NCI-H1417 treated with DMSO at 0.1 percent for 48 hours (cell line): Measurements from ENCODE around the gene NHS.

Experiments
- DNase-seq: peaks from one replicate; lab custom pipeline; 2025; lab: John Stamatoyannopoulos, UW

Gene NHS

GRCh38 chrX:17736478-17736855, 361.5 kb downstream of the NHS start:
- DNase-seq, result no peak

- DNase-seq, result peak; percentile 96
Observed at GRCh38 chrX:17736856-17737709, 362.1 kb downstream of the NHS start, which contains the start of gene SCML1. TSS of gene SCML1 (plus strand) at chrX:17737493. CDS start at chrX:17744187, 6,694 bp downstream.

GRCh38 chrX:17737710-17737985, 362.6 kb downstream of the NHS start:
- DNase-seq, result no peak

GRCh38 chrX:17737986-17738713, 363.1 kb downstream of the NHS start:
- DNase-seq, result no peak

- no peak for DNase-seq
Observed at GRCh38 chrX:17738737-17739535, 363.9 kb downstream of the NHS start.

- DNase-seq, result no peak
Observed at GRCh38 chrX:17740137-17741122, 365.4 kb downstream of the NHS start.

GRCh38 chrX:17741123-17741511, 366.1 kb downstream of the NHS start:
- DNase-seq, result no peak

- no peak for DNase-seq
Observed at GRCh38 chrX:17743913-17744312, 368.9 kb downstream of the NHS start.

- DNase-seq, result no peak
Observed at GRCh38 chrX:17744896-17745523, 370.0 kb downstream of the NHS start.

- no peak for DNase-seq
Observed at GRCh38 chrX:17747692-17748091, 372.7 kb downstream of the NHS start.

GRCh38 chrX:17748684-17749083, 373.7 kb downstream of the NHS start:
- no peak for DNase-seq

GRCh38 chrX:17750436-17750835, 375.4 kb downstream of the NHS start:
- no peak for DNase-seq

- no peak for DNase-seq
Observed at GRCh38 chrX:17758382-17758781, 383.4 kb downstream of the NHS start.

- DNase-seq, result no peak
Observed at GRCh38 chrX:17759990-17760389, 385.0 kb downstream of the NHS start.

GRCh38 chrX:17767734-17768133, 392.7 kb downstream of the NHS start:
- no peak for DNase-seq

- no peak for DNase-seq
Observed at GRCh38 chrX:17768997-17769396, 394.0 kb downstream of the NHS start.

- DNase-seq, result no peak
Observed at GRCh38 chrX:17769701-17770269, 394.8 kb downstream of the NHS start.

- no peak for DNase-seq
Observed at GRCh38 chrX:17773221-17773876, 398.3 kb downstream of the NHS start.

GRCh38 chrX:17774053-17774452, 399.1 kb downstream of the NHS start:
- no peak for DNase-seq

- no peak for DNase-seq
Observed at GRCh38 chrX:17778997-17779396, 404.0 kb downstream of the NHS start.
